ENCODE measurements around the gene CAPN12. TPM values are rescaled to one million over a fixed set of nuclear protein-coding genes. Genes with fewer than 3 reads are reported as not detected.
A peak's percentile ranks its signal among the peaks of the same experiment; 100 is the strongest.
"Not testable (repeated sequence)": the region's sequence is repeated elsewhere in the genome, so short reads cannot be mapped to it uniquely, and the experiment has no call there.

CAPN12 gene
- 31.6 TPM for polyA plus RNA-seq

GRCh38 chr19:38744298-38744681, at the start of gene CAPN12:
TSS of gene CAPN12 (minus strand) at chr19:38744474. CDS start at chr19:38744165, 309 bp downstream.
- Mint-ChIP-seq H3K4me3 (no peak within 1 kb of the TSS), H3K9me3 (no peaks in the 10 kb centered on the region), H3K36me3 (no peaks in the 10 kb centered on the region), H3K4me1 (peaks cover 0 to 7% (median 3%) of the 10 kb centered on the region in 3 donors), H3K27ac (peak within 1 kb of the TSS in 1 of 3 donors; percentile 31), H3K27me3 (no peaks in the 10 kb centered on the region)

GRCh38 chr19:38793671-38794070, 49.4 kb upstream of the CAPN12 start:
- H3K36me3 Mint-ChIP-seq = no peaks in the 10 kb centered on the region
- H3K27me3 Mint-ChIP-seq = no peaks in the 10 kb centered on the region
- peaks cover 0 to 13% (median 0%) of the 10 kb centered on the region in 3 donors for H3K4me1 Mint-ChIP-seq
- H3K27ac Mint-ChIP-seq = no peak overlapping the region
- peak overlapping the region in 1 of 4 donors; percentile 74 for H3K4me3 Mint-ChIP-seq
- H3K9me3 Mint-ChIP-seq = no peaks in the 10 kb centered on the region

- Mint-ChIP-seq H3K27ac (no peak overlapping the region), H3K4me1 (peaks cover 0 to 13% (median 0%) of the 10 kb centered on the region in 3 donors)
Observed at GRCh38 chr19:38793177-38793576, 48.9 kb upstream of the CAPN12 start.

GRCh38 chr19:38792250-38793111, 48.2 kb upstream of the CAPN12 start:
- Mint-ChIP-seq H3K4me1 (peaks cover 0 to 13% (median 0%) of the 10 kb centered on the region in 3 donors), H3K36me3 (no peaks in the 10 kb centered on the region), H3K4me3 (peak overlapping the region; percentile 55 to 75 (median 67)), H3K27ac (no peak overlapping the region), H3K27me3 (no peaks in the 10 kb centered on the region), H3K9me3 (no peaks in the 10 kb centered on the region)

More at GRCh38 chr19:38793177-38793576, 48.9 kb upstream of the CAPN12 start:
- Mint-ChIP-seq H3K27me3 (no peaks in the 10 kb centered on the region), H3K36me3 (no peaks in the 10 kb centered on the region), H3K4me3 (peak overlapping the region; percentile 45 to 75 (median 67)), H3K9me3 (no peaks in the 10 kb centered on the region)

GRCh38 chr19:38791451-38792064, 47.3 kb upstream of the CAPN12 start:
- not testable (repeated sequence) for H3K27ac Mint-ChIP-seq, H3K36me3 Mint-ChIP-seq, H3K9me3 Mint-ChIP-seq, H3K27me3 Mint-ChIP-seq, H3K4me3 Mint-ChIP-seq
- peaks cover 0 to 13% (median 0%) of the 10 kb centered on the region in 3 donors for H3K4me1 Mint-ChIP-seq

- not testable (repeated sequence) for H3K9me3 Mint-ChIP-seq, H3K36me3 Mint-ChIP-seq, H3K4me3 Mint-ChIP-seq, H3K27me3 Mint-ChIP-seq, H3K27ac Mint-ChIP-seq
- H3K4me1 Mint-ChIP-seq = peaks cover 0 to 10% (median 0%) of the 10 kb centered on the region in 3 donors
Observed at GRCh38 chr19:38790507-38791403, 46.5 kb upstream of the CAPN12 start.

- H3K27me3 Mint-ChIP-seq = no peaks in the 10 kb centered on the region
- H3K27ac Mint-ChIP-seq = no peak within 1 kb of the TSS
- peak within 1 kb of the TSS in 1 of 4 donors; percentile 40 for H3K4me3 Mint-ChIP-seq
- no peaks in the 10 kb centered on the region for H3K9me3 Mint-ChIP-seq
- H3K36me3 Mint-ChIP-seq = no peaks in the 10 kb centered on the region
- H3K4me1 Mint-ChIP-seq = peaks cover 0 to 6% (median 0%) of the 10 kb centered on the region in 3 donors
Observed at GRCh38 chr19:38788478-38789243, 44.4 kb upstream of the CAPN12 start, which contains the start of gene LGALS7B. TSS of gene LGALS7B (plus strand) at chr19:38789200. CDS start at chr19:38789227, 27 bp downstream.

- Mint-ChIP-seq H3K4me1 (no peaks in the 10 kb centered on the region), H3K27me3 (no peaks in the 10 kb centered on the region), H3K9me3 (no peaks in the 10 kb centered on the region), H3K36me3 (no peaks in the 10 kb centered on the region), H3K4me3 (no peak overlapping the region), H3K27ac (no peak overlapping the region)
Observed at GRCh38 chr19:38786572-38787265, 42.4 kb upstream of the CAPN12 start.

GRCh38 chr19:38786061-38786460, 41.8 kb upstream of the CAPN12 start:
- H3K36me3 Mint-ChIP-seq, H3K27ac Mint-ChIP-seq: not testable (repeated sequence)

GRCh38 chr19:38785187-38785699, 41.0 kb upstream of the CAPN12 start:
- Mint-ChIP-seq H3K27me3 (peaks cover 2% of the 10 kb centered on the region), H3K4me1 (no peaks in the 10 kb centered on the region), H3K27ac (no peak overlapping the region), H3K9me3 (no peaks in the 10 kb centered on the region), H3K4me3 (no peak overlapping the region), H3K36me3 (no peaks in the 10 kb centered on the region)

More at GRCh38 chr19:38786061-38786460, 41.8 kb upstream of the CAPN12 start:
- not testable (repeated sequence) for H3K9me3 Mint-ChIP-seq, H3K4me3 Mint-ChIP-seq, H3K27me3 Mint-ChIP-seq, H3K4me1 Mint-ChIP-seq

GRCh38 chr19:38784224-38784623, 40.0 kb upstream of the CAPN12 start:
- no peaks in the 10 kb centered on the region for H3K9me3 Mint-ChIP-seq
- H3K4me1 Mint-ChIP-seq = no peaks in the 10 kb centered on the region
- H3K4me3 Mint-ChIP-seq = no peak overlapping the region
- H3K27me3 Mint-ChIP-seq = peaks cover 2% of the 10 kb centered on the region
- no peak overlapping the region for H3K27ac Mint-ChIP-seq
- no peaks in the 10 kb centered on the region for H3K36me3 Mint-ChIP-seq

- not testable (repeated sequence) for H3K27me3 Mint-ChIP-seq, H3K36me3 Mint-ChIP-seq, H3K27ac Mint-ChIP-seq, H3K4me1 Mint-ChIP-seq, H3K4me3 Mint-ChIP-seq, H3K9me3 Mint-ChIP-seq
Observed at GRCh38 chr19:38782212-38782611, 37.9 kb upstream of the CAPN12 start.

- H3K4me1 Mint-ChIP-seq = no peaks in the 10 kb centered on the region
- H3K36me3 Mint-ChIP-seq = no peaks in the 10 kb centered on the region
- no peak overlapping the region for H3K27ac Mint-ChIP-seq
- H3K9me3 Mint-ChIP-seq = no peaks in the 10 kb centered on the region
- no peak overlapping the region for H3K4me3 Mint-ChIP-seq
- peaks cover 2% of the 10 kb centered on the region for H3K27me3 Mint-ChIP-seq
Observed at GRCh38 chr19:38781058-38781457, 36.8 kb upstream of the CAPN12 start.

GRCh38 chr19:38780443-38780842, 36.2 kb upstream of the CAPN12 start:
- Mint-ChIP-seq H3K27me3 (peaks cover 2% of the 10 kb centered on the region), H3K4me3 (no peak overlapping the region), H3K36me3 (no peaks in the 10 kb centered on the region), H3K27ac (no peak overlapping the region), H3K4me1 (no peaks in the 10 kb centered on the region), H3K9me3 (no peaks in the 10 kb centered on the region)
